ENCODE results near the gene STK39.

DNA sequence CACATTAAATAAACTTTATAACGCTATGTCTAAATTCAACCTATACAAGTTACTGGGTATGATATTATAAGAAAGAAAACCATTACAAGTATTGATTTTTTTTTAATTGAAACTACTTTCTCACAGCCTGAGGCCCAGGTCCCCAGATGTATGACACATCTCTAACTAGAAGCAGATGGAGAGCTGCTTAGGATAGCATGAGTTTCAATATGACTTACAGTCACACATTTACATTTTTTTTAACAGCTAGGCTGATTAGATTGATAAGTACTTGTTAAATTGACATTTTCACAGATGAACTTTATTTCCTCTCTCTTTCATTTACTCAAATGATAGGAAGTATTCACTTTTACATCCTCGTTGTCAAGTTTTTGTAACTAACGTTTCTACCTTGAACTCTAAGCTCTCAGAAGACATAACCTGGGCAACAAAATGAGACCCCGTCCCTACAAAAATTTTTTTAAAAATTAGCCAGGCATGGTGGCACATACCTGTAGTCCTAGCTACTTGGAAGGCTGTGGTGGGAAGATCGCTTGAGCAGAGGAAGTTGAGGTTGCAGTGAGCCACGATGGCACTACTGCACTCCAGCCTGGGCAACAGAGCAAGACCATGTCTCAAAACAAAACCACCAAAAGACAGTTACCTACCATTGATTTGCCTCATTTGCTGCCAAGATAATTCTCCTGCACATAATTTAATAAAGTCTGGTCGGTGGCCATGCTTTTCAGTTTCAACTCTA is 52.4 kb downstream of the STK39 start:
- TF ChIP-seq POLR2A (IDR thresholded peaks at IDR 0.05; ENCODE audit: low read length) (no peak), EP300 (IDR thresholded peaks at IDR 0.05) (no peak), ZC3H11A (IDR thresholded peaks at IDR 0.05) (no peak), SMC3 (IDR thresholded peaks at IDR 0.05) (no peak), HDAC2 (IDR thresholded peaks at IDR 0.05) (no peak)
- TF ChIP-seq, protein P1, sequence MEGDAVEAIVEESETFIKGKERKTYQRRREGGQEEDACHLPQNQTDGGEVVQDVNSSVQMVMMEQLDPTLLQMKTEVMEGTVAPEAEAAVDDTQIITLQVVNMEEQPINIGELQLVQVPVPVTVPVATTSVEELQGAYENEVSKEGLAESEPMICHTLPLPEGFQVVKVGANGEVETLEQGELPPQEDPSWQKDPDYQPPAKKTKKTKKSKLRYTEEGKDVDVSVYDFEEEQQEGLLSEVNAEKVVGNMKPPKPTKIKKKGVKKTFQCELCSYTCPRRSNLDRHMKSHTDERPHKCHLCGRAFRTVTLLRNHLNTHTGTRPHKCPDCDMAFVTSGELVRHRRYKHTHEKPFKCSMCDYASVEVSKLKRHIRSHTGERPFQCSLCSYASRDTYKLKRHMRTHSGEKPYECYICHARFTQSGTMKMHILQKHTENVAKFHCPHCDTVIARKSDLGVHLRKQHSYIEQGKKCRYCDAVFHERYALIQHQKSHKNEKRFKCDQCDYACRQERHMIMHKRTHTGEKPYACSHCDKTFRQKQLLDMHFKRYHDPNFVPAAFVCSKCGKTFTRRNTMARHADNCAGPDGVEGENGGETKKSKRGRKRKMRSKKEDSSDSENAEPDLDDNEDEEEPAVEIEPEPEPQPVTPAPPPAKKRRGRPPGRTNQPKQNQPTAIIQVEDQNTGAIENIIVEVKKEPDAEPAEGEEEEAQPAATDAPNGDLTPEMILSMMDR (IDR thresholded peaks at IDR 0.05), result no peak

Data from A549 (cell line).